Renal pelvis (tissue), 4 donors: ENCODE measurements around the gene MAP3K21. TPM values are rescaled to one million over a fixed set of nuclear protein-coding genes. Genes with fewer than 3 reads are reported as not detected.

Experiments used
- DNase-seq: peaks from one replicate; pipeline ENCODE4 v3.0.0-alpha.2; 2013
- polyA plus RNA-seq, 3 donors: library from polyadenylated mRNA; unstranded; fragments of 120-200 nt; gene quantifications; one replicate each; pipeline ENCODE4 v1.2.1, GENCODE V29; 2013; ENCODE audit not compliant: insufficient read length in 3 of 3

MAP3K21 gene
- polyA plus RNA-seq, 3 donors: 22.5 to 43.1 (median 27.3) TPM

GRCh38 chr1:233319272-233319671 lies 8.3 kb upstream of the MAP3K21 start:
- no peak for DNase-seq

- DNase-seq: no peak
Observed at GRCh38 chr1:233320023-233320422, 7.5 kb upstream of the MAP3K21 start.

- no peak for DNase-seq
Observed at GRCh38 chr1:233323718-233324117, 3.8 kb upstream of the MAP3K21 start.

DNA sequence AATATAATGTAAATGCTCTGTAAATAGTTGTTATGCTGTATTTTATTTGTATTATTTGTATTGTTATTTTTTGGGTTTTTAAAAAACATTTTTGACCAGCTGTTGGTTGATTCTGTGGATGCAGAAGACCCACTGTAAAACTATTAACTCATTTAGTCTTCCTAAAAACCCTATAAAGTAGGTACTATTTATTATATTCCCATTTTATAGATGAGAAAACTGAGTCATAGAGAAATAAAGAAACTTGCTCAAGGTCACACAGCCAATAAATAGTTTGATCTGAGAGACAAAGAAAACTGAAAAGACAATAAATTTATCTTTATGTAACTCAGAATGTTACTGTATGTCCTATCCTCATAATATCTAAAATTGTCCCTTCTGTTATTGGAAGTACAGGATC lies 1.2 kb upstream of the MAP3K21 start:
- no peak for DNase-seq

GRCh38 chr1:233326811-233327650 lies 493 bp upstream of the MAP3K21 start:
- peak; percentile 85 for DNase-seq

DNA sequence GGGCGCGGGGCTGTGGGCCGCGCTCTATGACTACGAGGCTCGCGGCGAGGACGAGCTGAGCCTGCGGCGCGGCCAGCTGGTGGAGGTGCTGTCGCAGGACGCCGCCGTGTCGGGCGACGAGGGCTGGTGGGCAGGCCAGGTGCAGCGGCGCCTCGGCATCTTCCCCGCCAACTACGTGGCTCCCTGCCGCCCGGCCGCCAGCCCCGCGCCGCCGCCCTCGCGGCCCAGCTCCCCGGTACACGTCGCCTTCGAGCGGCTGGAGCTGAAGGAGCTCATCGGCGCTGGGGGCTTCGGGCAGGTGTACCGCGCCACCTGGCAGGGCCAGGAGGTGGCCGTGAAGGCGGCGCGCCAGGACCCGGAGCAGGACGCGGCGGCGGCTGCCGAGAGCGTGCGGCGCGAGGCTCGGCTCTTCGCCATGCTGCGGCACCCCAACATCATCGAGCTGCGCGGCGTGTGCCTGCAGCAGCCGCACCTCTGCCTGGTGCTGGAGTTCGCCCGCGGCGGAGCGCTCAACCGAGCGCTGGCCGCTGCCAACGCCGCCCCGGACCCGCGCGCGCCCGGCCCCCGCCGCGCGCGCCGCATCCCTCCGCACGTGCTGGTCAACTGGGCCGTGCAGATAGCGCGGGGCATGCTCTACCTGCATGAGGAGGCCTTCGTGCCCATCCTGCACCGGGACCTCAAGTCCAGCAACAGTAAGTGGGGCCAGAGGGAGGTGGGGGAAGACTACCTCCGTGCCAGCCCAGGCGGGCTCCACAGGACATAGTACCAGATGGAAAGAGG lies 808 bp downstream of the MAP3K21 start:
- peak; percentile 24 for DNase-seq

DNA sequence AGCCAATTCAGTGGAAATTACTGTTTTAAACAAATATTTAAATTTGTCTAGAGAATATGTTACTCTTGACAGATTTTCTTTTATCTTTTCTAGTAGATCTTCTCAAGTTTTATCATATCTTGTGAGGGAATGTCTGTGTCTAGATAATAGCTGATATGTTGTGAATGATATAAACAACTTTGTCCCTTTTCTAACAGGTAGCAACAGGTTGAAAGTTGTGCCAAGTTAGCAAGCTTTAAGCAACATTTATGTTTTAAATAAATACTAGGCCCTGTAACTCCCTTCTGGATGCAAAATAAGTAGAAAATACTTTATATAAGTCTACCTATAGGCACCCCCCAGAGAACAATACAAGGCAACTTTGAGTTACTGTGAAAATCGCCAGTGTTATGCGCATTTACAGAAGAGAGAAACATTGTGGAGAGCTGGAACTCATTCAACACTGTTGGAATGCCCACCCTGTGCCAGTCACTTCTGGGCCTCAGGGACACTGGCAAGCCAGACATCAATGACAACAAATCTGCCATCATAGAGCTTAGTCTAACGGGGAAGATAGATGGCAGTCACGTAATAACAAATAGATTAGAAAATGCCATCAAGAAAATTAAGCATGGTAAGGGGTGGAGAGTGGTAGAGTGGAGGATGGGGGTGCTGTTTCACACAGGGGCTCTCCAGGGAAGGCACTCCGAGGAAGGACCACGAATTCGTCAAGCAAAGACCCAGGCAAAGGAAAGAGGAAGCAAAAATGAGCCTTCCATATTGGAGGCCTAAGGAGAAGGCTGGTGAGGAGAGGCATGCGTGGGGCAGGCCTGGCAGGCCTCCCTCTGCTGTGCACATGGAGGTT lies 4.4 kb downstream of the MAP3K21 start:
- no peak for DNase-seq

- no peak for DNase-seq
Observed at GRCh38 chr1:233333086-233333485, 5.6 kb downstream of the MAP3K21 start.

- no peak for DNase-seq
Observed at GRCh38 chr1:233334092-233334491, 6.6 kb downstream of the MAP3K21 start.

- DNase-seq: no peak
Observed at GRCh38 chr1:233336554-233337456, 9.3 kb downstream of the MAP3K21 start.

DNA sequence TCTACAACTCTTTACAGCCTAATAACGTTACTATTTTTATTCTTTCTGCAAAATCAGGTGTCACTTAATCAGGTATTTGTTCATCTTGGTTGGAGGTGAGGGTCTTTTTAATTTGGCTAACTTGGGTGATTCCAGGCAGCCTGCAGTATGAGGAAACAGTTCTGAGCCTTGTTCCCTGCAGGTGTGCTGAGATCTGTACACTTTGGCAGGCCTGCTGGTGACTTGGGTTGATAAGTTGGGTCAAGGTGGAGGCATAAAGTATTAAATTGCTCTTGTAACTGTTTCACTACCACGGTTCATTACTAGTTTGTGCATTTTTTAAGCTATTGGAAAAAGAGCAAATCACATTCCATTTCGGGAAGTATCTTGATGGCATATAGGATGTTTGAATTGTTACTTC lies 10.0 kb downstream of the MAP3K21 start:
- no peak for DNase-seq

- no peak for DNase-seq
Observed at GRCh38 chr1:233338102-233338501, 10.6 kb downstream of the MAP3K21 start.

GRCh38 chr1:233340031-233340555 lies 12.6 kb downstream of the MAP3K21 start:
- DNase-seq: no peak

DNA sequence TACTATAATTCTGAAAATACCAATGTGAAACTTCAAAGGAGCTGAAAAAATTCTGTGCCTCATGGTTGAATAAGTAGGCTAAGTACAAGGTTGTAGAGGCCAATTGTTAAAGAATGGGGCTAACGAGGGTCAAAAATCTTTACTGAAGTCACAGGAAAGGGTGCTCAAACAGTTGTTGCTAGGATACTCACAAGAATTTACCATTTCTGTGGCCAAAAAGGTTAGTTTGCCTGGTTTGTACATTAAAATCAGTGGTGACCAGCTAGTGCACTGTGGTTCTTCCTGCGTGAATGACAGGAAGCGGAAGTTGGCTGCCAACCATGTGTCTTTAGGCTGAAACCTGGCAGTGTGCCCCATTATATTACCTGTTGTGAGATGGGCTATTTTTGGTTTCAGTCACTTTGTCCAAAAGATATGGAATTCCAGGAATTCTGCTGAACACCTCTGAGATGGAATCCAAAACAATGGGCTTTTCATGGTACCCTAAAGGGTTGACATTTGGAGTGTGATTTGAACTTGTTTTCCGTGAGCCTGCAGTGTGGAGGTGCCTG lies 13.5 kb downstream of the MAP3K21 start:
- DNase-seq: no peak

DNA sequence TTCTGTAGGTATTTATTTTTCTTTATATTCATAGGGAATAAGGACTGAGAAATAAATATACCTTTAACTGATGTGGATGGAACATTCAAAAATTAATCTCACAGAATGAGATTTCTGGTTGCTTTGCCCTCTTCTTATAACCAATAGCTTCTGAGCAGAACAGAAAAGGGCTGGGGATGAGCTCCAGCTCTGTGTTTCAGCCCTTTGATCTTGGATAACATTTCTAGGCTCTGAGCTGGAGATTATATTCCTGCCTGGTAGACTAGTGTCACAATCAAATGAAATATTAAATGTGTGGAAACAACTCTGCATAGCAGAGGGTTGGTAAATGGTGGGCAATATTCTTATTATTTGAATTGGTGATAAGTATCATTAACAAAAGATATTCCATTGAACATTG lies 14.6 kb downstream of the MAP3K21 start:
- DNase-seq: no peak

DNA sequence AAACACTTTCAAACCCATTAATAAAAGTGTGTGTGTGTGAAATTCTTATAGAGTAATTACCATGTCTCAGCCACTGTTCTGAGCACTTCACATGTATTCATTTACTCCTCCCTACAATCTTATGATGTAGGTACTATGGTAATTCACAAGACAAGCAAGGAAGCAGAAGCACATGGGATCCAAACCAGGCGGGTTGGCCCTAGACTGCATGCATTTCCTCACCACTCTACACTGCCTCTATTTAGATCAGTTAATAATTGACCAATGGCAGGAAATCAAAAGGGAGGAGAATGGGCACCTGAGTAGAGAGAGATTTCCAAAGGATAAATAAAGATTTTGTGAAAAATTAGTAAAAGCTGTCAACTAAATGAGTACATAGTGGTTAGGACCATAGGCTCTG lies 15.7 kb downstream of the MAP3K21 start:
- no peak for DNase-seq

- no peak for DNase-seq
Observed at GRCh38 chr1:233347338-233347737, 19.8 kb downstream of the MAP3K21 start.

DNA sequence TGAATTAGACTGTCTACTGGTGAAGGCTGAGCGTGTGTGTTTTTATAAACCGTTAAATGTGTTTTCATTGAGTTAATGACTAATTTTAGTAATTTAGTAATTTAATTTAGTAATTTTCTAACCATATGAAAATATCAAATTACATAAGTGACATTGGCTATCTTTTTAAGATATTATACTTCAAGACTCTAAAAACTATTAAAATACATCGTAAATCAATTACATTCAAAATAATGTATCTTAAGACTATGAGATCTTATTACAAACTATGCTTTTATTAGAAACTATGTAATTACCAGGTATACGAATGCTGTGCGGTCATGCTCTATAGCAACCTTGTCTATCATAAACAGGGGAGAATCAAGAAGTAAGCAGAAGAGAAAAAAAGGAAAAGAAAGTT lies 21.6 kb downstream of the MAP3K21 start:
- DNase-seq: no peak

GRCh38 chr1:233354983-233355382 lies 27.5 kb downstream of the MAP3K21 start:
- no peak for DNase-seq

GRCh38 chr1:233355841-233356704 lies 28.5 kb downstream of the MAP3K21 start:
- DNase-seq: no peak
